Measurements from ENCODE around the gene DOK6. TPM values are rescaled to one million over a fixed set of nuclear protein-coding genes. Genes with fewer than 3 reads are reported as not detected.

The DOK6 gene
- total RNA-seq, 4 donors from 2014 or later = 0.20 to 0.37 (median 0.30) TPM

DNA sequence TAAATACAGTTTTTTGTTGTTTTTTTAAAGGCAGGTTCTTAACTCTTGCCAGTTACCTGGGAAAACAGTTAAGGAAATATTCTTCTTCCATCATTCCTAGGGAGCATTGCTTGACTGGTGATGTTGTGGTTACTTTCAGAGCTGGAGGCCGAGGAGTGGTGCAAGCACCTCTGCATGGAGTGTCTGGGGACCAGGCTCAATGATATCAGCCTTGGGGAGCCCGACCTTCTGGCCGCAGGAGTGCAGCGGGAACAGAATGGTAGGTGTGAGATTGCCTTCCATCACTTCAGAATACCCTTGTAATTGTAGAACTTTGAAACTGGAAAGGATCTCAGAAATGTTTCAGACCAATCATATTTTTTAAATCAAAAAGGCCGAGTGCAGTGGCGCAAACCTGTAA lies 276.9 kb downstream of the DOK6 start:
- no peak for DNase-seq
- H3K27me3 ChIP-seq = no peaks in the 10 kb centered on the region
- intact Hi-C loops (cut with DNase I; ENCODE audit: low total_unique reads) (no loop called here), in situ Hi-C loops (cut with MboI; ENCODE audit: low pct_ligation_motif_present in 1 of 4, low pct_unique_long_range_greater_than_20kb in 1 of 4, low sequenced_read_pairs in 3 of 4) (no loop called here)
- 87 to 90% methylated on average over 2 to 6 of the region's 6 CpGs for WGBS, 2 donors (ENCODE audit: low coverage in 1 of 2)
- H3K4me1 ChIP-seq = no peaks in the 10 kb centered on the region
- no peaks in the 10 kb centered on the region for H3K36me3 ChIP-seq
- no peak for TF ChIP-seq POLR2A (IDR thresholded peaks at IDR 0.05)
- TF ChIP-seq POLR2AphosphoS5 (IDR thresholded peaks at IDR 0.05) = no peak
- TF ChIP-seq EP300 (IDR thresholded peaks at IDR 0.05; ENCODE audit: low read depth) = no peak
- TF ChIP-seq, protein P1, sequence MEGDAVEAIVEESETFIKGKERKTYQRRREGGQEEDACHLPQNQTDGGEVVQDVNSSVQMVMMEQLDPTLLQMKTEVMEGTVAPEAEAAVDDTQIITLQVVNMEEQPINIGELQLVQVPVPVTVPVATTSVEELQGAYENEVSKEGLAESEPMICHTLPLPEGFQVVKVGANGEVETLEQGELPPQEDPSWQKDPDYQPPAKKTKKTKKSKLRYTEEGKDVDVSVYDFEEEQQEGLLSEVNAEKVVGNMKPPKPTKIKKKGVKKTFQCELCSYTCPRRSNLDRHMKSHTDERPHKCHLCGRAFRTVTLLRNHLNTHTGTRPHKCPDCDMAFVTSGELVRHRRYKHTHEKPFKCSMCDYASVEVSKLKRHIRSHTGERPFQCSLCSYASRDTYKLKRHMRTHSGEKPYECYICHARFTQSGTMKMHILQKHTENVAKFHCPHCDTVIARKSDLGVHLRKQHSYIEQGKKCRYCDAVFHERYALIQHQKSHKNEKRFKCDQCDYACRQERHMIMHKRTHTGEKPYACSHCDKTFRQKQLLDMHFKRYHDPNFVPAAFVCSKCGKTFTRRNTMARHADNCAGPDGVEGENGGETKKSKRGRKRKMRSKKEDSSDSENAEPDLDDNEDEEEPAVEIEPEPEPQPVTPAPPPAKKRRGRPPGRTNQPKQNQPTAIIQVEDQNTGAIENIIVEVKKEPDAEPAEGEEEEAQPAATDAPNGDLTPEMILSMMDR (IDR thresholded peaks at IDR 0.05) = no peak
- no peak overlapping the region for H3K4me3 ChIP-seq
- no peak overlapping the region for H3K27ac ChIP-seq
- no peaks in the 10 kb centered on the region for H3K9me3 ChIP-seq

DNA sequence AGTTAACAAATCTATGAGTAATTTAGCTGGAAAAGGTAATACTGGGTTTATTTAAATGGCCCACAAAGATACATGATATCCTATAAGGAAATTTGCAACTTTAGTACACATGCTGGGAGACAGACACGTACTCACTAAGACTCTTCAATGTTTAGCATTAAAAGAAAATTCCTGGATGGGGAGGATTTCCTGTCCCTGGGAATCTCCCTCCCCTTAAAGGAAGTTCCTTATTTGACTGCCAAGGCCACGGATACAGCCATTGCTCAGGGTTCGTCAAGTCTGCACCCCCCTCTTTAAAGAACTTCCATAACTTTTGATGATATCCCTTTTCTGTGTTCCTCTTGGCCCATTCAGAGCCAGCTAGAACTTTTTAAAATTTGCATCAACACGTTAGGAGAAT lies 279.4 kb downstream of the DOK6 start:
- TF ChIP-seq EP300 (IDR thresholded peaks at IDR 0.05; ENCODE audit: low read depth) = no peak
- TF ChIP-seq POLR2A (IDR thresholded peaks at IDR 0.05) = no peak
- TF ChIP-seq, protein P1 (IDR thresholded peaks at IDR 0.05) = no peak
- TF ChIP-seq POLR2AphosphoS5 (IDR thresholded peaks at IDR 0.05) = no peak
- 49 to 56% methylated on average over 3 to 4 of the region's 4 CpGs for WGBS, 2 donors (ENCODE audit: low coverage in 1 of 2)
- Histone ChIP-seq H3K9me3 (no peaks in the 10 kb centered on the region), H3K36me3 (no peaks in the 10 kb centered on the region), H3K4me1 (no peaks in the 10 kb centered on the region), H3K27me3 (no peaks in the 10 kb centered on the region), H3K4me3 (no peak overlapping the region), H3K27ac (no peak overlapping the region)
- DNase-seq = no peak
- in situ Hi-C loops (cut with MboI; ENCODE audit: low pct_ligation_motif_present in 1 of 4, low pct_unique_long_range_greater_than_20kb in 1 of 4, low sequenced_read_pairs in 3 of 4) (no loop called here), intact Hi-C loops (cut with DNase I; ENCODE audit: low total_unique reads) (no loop called here)

DNA sequence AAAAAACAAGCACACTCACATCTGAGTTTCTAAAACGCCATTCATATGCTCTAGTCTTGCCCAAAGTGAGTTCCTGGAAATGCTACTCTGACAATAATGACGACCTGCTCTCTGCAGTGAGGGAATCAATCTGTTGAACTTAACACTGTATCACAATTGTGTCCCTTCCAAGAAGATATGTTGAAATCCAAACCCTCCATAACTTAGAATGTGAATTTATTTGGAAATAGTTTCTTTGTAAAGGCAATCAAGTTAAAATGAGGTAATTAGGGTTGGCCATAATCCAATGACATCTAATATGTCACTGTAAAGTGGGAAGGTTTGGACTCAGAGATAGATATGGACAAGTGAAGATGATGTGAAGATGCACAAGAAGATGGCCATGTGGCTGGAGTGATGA lies 282.5 kb downstream of the DOK6 start:
- TF ChIP-seq, protein P1 (IDR thresholded peaks at IDR 0.05) = no peak
- TF ChIP-seq POLR2A (IDR thresholded peaks at IDR 0.05) (no peak), POLR2AphosphoS5 (IDR thresholded peaks at IDR 0.05) (no peak), EP300 (IDR thresholded peaks at IDR 0.05; ENCODE audit: low read depth) (no peak)
- in situ Hi-C loops (cut with MboI; ENCODE audit: low pct_ligation_motif_present in 1 of 4, low pct_unique_long_range_greater_than_20kb in 1 of 4, low sequenced_read_pairs in 3 of 4) (no loop called here), intact Hi-C loops (cut with DNase I; ENCODE audit: low total_unique reads) (no loop called here)
- no peak for DNase-seq
- Histone ChIP-seq H3K9me3 (no peaks in the 10 kb centered on the region), H3K27ac (no peak overlapping the region), H3K27me3 (no peaks in the 10 kb centered on the region), H3K4me3 (no peak overlapping the region), H3K36me3 (no peaks in the 10 kb centered on the region), H3K4me1 (no peaks in the 10 kb centered on the region)
- WGBS, 2 donors (ENCODE audit: low coverage in 1 of 2) = 49 to 62% methylated on average over 2 of the region's 2 CpGs

DNA sequence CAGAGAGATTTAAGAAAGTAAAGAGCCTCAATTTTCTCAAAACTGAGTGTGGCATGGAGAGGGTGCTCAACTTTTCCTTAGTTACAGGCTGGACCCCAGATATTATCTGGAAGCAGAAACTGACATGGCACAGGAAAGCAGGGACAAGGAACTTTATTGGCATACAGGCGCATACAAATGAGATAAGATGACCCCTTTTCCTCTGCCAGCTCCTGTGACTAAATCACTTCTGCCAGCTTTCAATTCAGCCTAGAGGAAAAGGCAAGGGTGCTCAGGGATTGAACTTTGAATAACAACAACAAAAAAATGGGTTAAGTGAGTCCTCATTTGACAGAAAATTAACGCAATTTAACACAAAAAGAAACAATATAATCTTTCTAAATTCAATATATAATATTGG lies 284.1 kb downstream of the DOK6 start:
- DNase-seq = no peak
- Histone ChIP-seq H3K27ac (no peak overlapping the region), H3K9me3 (no peaks in the 10 kb centered on the region), H3K4me3 (no peak overlapping the region), H3K27me3 (no peaks in the 10 kb centered on the region), H3K36me3 (no peaks in the 10 kb centered on the region), H3K4me1 (no peaks in the 10 kb centered on the region)
- in situ Hi-C loops (cut with MboI; ENCODE audit: low pct_ligation_motif_present in 1 of 4, low pct_unique_long_range_greater_than_20kb in 1 of 4, low sequenced_read_pairs in 3 of 4) (no loop called here), intact Hi-C loops (cut with DNase I; ENCODE audit: low total_unique reads) (no loop called here)
- WGBS, 2 donors (ENCODE audit: low coverage in 1 of 2) = 50 to 60% methylated on average over 2 of the region's 2 CpGs
- TF ChIP-seq POLR2AphosphoS5 (IDR thresholded peaks at IDR 0.05) (no peak), EP300 (IDR thresholded peaks at IDR 0.05; ENCODE audit: low read depth) (no peak), POLR2A (IDR thresholded peaks at IDR 0.05) (no peak)
- TF ChIP-seq, protein P1 (IDR thresholded peaks at IDR 0.05) = no peak

All from transverse colon (tissue), 4 donors.